Fibroblast of gingiva (primary cell): Measurements from ENCODE around the gene GDPD5.

Experiments
- DNase-seq: peaks from one replicate; pipeline ENCODE4 v3.0.0-alpha.2; 2011; ENCODE audit warnings: low read depth

The GDPD5 gene

DNA sequence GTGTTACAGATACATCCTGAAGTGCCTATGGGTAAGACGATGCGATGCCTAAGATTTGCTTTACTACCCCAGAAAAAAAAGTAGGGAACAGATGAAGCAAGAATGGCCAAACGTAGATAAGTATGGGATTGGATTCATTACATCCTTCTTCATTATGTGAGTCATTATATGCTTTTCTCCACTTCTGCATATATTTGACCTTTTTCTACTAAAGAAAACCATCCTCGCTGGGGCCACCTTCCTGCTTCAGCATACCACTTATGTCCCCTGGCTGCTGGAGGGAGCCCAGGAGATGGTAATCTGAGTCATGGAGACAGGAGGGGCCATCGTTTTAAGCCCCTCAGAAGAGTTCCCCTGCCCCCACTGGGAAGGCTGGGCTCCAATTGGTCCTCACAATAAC, 78.3 kb downstream of the GDPD5 start:
- DNase-seq, result no peak

DNA sequence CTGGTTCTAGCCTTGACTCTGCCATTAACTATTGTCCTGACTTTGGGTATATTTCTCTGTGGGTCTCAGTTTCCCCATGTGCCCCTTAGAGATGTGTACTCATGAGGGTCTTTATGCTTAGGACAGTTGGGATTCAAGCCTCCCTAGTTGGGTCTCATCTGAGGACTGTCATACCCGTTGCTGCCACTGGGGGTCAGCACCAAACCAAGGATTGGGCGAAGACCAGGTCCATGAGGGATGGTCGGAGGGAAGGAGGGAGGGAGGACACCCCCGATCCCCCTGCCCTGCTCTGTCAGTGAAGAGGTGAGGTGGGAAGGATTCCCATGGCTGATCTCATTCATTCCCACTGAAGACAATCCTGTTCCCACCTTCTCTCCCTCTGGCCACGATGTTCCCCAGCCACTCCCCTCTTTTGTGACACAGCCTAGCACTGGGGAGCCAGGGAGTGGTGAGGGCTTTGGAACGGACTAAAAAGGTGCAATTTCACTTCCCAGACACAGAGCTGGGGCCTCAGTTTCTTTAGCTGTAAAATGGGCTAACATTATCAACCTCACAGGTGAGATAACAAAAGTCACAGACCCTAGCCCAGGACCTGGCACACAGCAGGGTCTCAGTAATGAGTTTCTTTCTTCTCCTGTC, 80.3 kb downstream of the GDPD5 start:
- DNase-seq, result peak; percentile 14

DNA sequence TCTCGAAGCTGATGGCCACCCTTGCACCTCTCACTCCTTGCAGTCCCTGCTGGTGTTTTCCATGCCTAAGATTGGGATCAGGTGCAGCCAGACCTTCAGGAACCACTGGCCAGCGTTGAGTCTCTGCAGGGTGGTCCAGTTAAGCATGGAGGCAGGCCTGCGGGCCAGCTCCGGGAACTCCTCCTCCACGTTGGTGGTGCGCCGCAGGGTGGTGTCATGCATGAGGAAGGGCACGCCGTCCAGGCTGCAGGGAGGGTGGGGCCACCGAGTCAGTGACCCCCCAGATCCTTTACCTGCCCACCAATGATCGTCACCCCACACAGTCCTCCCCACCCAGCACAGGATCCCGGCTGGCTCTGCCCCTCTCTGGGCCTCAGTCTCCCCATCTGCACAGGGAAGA, 82.7 kb downstream of the GDPD5 start:
- DNase-seq, result no peak

DNA sequence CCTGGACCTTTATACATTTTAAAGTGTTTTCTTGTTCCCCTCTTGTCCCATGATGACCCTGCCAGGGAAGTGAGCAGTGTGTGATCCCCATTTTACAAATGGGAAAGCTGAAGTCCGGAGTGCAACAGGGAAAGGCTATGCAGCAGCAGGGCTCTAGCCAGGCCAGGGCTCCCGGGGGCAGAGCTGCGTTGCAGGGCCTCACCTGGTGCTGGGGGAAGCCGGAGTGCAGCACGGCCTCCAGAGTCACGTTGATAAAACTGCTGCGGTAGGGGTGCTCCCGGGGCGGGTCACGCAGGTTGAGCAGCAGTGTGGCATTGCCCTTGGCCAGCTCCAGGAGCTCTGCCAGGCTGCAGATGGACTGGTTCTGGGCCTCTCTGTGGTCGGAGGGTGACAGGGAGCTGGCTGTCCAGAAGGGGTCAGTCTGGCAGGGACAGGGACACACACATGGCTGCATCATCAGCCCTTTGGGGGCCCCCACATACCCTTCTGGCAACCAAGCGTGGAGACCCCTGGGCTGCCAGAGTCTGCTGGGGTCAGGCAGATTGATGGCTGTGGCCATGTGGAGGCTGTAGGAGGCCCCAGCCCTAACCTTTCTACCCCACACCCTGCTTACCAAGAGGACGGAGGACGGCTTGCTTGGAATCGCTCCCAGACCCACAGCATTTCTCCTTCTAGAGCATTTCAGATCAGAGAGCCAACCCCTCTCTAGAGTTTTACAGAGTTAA, 83.4 kb downstream of the GDPD5 start:
- no peak for DNase-seq

DNA sequence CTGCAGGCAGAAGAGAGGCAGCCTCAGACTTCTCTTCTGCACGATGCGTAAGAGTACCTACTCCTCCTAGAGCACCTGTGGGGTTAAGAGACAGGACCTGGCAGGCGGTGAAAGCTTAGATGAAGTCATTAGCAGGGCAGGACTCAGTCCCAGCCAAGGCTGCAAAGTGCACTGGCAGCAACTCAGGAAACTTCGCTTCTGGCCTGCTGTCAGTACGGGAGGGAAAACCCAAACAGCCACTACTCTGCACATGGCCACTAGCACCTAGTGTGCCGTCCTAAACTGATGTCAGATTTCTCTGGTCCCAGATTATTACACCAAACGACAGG, 84.0 kb downstream of the GDPD5 start:
- no peak for DNase-seq

DNA sequence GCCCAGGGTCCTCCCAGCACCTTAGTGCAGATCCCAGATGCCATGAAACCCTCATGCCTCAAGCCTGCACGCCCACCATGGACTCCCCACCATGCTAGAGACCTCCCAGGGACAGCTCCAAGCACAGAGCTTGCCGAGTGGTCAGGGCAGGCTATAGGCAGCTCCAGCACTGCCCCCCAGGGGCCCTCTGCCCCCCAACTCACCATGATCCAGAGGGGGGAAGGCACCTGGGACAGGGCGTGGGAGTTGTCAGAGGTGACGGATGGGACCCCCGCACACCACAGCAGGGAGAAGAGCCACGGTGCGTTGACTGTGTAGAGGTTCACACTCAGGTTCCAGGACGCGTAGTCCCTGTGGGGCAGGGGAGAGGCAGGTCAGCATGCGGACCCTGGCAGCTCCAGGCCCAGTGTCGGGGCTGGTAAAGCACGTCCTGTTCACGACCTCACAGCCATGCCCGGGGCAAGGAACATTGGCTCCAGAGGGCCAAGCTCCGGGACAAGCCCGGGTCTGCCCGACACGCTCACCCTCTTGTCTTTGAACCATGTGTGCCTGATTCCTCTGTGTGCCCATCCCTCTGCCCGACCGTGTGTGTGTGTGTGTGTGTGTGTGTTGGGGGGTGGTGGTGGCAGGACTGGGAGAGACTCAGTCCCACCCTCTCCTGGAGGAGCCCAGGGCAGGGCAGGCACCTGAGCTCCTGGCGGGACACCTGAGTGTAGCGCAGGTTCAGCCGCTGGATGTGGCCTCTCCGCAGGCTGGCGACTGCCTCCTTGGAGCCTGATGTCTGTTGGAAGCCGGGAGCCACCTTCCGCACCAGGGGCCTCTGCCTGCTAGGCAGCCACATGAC, 84.6 kb downstream of the GDPD5 start:
- DNase-seq, result no peak

DNA sequence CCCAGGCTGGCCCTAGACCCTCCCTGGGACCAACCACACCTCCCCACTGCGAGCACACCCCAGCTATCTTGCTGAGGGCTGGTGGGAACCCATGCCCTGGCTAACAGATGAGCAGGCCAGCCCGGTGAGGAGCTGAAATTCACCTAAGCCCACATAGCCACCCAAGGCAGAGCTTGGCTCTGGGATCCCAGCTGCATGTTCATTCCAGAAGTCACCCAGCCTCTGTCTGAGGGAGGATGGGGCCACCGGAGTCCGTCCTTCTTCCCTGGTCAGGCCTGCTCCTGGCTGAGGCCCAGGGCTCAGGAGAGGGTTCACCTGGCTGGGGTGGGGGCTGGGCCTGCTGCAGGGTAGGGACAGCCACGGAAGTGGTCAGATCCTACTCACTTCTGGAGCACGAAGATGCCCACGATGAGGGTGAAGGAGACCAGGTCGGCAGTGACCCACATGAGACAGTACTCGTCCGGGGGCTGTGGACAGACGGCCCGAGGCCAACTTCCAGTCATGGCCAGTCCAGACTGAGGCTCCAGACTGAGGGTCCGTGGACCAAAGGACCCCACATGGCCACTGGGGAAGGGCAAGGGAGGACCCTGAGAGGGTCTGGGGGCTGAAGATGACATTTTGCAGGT, 86.1 kb downstream of the GDPD5 start:
- DNase-seq, result no peak

GRCh38 chr11:75439026-75439425, 86.7 kb downstream of the GDPD5 start:
- DNase-seq, result no peak

- no peak for DNase-seq
These were observed 87.6 kb downstream of the GDPD5 start for GRCh38 chr11:75437966-75438659.

DNA sequence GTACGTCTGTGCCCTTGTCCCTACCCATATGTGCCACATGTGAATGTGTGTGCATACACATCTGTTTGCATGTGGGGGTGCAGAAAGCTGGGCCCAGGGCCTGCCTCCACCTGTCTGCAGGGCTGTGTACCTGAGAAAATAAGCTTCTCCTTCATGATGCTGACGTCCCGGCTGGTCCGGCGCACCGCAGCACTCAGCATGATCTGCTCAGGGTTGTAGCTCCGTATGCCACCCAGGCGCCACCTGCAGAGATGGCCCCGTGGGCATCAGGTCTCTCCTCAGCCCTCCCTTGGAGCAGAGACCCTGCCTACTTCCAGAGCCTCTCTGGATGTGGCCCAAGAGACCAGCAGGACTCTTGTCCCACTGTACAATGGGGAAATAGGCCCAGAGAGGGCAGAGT, 88.9 kb downstream of the GDPD5 start:
- no peak for DNase-seq

- DNase-seq, result no peak
These were observed 90.2 kb downstream of the GDPD5 start for GRCh38 chr11:75435571-75435925.

DNA sequence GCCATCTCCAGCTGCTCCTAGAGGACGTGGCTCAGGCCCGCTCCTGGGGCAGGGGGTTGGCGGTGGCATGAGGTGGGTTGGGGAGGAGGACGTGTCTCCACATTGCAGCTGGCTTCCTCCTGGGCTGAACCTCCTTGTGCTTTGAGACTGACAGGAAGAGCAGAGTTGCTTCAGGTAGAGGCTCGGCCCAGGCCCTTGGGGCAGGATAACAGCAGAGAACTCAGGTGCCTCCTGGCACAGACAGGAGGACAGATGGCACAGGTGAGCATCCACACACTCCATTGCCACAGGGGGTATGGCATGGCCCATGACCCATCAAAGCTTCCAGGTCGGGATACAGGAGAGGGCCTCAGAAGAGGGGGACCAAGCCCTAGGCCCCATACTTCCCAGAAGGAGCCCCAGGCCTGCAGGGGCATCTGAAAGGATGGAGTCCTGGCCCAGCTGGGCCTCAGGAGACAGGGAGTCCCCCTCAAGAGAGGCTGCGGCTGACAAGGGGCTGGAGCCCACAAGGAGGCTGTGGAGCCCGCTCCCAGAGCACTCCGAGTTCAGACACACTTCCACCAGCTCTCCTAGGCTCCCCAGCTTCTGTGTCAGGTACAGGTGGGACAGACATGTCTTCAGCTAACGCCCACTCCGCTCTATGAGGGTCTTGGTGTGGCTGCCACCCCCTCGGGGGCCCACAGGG, 90.7 kb downstream of the GDPD5 start:
- DNase-seq, result no peak

DNA sequence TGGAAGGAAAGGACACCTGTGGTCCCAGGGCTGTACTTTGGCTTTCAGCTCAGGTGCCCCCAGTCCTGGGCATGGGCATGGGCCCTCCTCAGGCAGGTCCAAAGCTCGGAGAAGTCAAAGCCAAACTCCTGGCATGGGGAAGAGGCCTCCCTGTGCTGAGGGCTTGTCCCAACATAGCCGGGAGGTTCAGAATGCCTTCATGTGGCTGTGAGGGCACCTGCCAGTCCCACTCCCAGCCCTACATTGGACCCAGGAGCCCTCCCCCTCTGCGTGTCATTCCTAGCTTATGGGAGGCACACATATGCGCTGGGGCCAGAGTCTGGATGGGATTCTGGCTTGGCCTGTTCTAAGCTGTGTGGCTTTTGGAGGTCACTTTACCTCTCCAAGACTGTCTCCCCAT, 91.7 kb downstream of the GDPD5 start:
- no peak for DNase-seq

DNA sequence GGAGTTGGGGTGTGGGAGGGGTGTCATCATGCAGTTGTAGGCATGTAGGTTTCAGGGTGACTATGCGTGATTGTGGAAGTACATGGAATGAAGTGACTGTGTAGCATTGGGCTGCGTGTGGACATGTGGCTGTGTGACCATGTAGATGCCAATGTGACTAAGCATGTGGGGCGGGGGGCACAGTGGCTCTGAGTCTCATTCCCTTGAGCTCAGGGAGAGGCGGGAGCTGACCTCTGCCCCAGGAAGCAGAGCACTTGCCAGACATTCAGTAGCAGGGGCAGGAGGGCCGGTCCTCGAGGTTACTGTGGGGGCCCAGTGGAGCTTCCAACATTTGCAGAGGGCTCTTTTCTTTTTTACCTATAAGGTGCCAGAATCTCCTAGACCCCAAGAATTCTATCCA, 92.3 kb downstream of the GDPD5 start:
- no peak for DNase-seq

GRCh38 chr11:75432911-75433321, 92.8 kb downstream of the GDPD5 start, which contains the start of gene KLHL35:
Gene KLHL35, minus strand, starts transcription at chr11:75433203. Its CDS starts 2,574 bp downstream, at chr11:75430629.
- DNase-seq, result no peak

GRCh38 chr11:75431533-75432525, 93.9 kb downstream of the GDPD5 start:
- no peak for DNase-seq

DNA sequence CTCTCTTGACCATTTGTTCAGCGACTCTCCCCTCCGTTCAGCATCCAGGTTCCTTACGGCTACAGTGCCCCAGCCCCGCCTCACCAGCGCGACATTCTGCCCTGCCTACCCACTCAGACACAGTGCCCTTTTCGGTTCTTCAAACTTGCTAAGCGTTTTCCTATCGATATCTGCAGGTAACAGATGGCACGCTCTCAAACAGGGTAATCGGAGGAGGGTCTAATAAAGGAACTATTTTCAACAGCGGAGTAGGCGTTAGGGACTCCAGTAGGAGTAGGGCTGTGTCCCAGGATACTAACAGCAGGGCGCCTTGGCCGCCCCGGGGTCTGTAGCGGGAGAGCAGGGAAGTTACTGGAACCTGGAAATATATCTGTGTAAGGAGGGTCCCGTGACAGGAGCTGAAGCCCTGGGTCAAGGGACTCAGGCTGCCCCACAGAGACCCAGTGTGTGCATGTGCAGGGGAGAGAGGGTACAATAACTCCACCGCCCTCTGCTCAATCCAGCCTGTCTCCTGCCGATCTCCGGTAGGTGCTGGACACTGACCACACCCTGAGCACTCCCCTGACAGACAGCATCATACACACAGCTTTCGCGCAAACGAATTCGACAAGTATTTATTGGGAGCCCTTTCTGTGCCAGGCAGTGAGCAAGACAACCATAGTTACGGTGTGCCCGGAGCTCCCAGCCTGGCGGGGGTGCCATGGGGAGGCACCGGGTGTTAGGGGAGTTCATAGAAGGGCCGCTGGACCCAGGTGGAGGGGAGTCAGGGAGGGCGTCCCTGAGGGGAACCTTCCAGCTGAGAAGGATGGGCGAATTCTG, 94.8 kb downstream of the GDPD5 start:
- DNase-seq, result no peak

DNA sequence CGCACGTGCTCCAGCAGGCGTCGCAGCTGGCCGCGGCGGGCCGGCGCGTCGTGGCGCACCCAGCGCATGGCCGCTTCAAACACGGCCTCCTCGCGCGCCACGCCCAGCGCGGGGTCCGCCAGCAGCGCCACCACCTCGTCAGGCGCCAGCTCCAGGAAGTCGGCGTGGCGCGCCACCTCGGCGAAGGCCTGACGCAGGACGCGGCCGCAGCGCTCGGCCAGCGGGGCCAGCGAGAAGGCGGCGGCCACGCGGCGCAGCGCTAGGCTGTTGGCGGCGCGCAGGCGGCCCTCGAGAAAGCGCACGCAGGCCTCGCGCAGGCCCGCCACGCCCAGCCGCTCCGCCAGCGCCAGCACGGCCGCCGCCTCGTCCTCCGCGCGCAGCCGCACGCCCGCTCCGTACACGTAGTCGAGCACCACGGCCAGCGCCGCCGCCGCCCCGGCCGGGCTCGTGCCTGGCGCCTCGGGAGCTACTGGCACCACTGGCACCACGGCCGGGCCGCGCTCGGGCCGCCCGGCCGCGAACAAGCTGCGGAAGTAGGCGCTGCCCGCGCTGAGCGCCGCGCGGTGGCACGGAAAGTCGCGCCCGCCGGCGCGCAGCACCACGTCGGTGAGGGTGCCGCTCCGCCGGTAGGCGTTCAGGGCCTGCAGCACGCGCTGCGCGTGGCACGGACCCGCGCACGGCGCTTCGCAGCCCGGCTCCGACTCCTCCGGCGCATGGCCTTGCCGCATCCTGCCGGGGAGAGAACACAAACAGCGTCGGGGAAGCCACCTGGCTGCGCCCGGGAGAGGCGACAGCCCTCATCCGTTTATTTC, 95.6 kb downstream of the GDPD5 start:
- peak; percentile 57 for DNase-seq

DNA sequence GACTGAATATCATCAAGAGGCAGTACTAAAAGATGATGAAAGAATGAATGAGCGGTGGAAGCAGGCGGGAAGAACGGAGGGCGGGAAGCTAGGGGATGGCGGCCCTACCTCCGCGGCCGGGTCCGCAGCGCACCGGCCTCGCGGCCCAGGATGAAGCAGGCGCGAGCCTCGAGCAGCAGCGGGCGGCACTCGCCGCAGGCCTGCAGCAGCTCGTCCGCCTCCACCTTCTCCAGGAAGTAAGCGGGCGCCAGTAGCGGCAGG, 96.2 kb downstream of the GDPD5 start:
- no peak for DNase-seq
